ENCODE results near the gene PKP2. TPM values are rescaled to one million over a fixed set of nuclear protein-coding genes. Genes with fewer than 3 reads are reported as not detected.

Gene PKP2
- total and polyA plus RNA-seq, 2 experiments from 2014 or later = 60.0 to 62.4 TPM

Other genes with a start within 250 kb of the PKP2 start
- 60.1 and 70.8 TPM in 2 replicates for gene DNM1L, start 217.5 kb downstream of the PKP2 start, total RNA-seq
- 35.5 and 49.1 TPM in 2 replicates for gene DNM1L, start 217.5 kb downstream of the PKP2 start, polyA plus RNA-seq
- gene YARS2, start 140.9 kb downstream of the PKP2 start, total RNA-seq = 34.1 and 34.4 TPM in 2 replicates
- gene YARS2, start 140.9 kb downstream of the PKP2 start, polyA plus RNA-seq = 34.2 and 34.5 TPM in 2 replicates